Suppressor macrophage treated with lipopolysaccharide for 4 hours (primary cell): Measurements from ENCODE around the gene ATMIN.

Source experiments
- DNase-seq: peaks from one replicate; pipeline ENCODE4 v3.0.0-alpha.2; 2020

ATMIN gene

DNA sequence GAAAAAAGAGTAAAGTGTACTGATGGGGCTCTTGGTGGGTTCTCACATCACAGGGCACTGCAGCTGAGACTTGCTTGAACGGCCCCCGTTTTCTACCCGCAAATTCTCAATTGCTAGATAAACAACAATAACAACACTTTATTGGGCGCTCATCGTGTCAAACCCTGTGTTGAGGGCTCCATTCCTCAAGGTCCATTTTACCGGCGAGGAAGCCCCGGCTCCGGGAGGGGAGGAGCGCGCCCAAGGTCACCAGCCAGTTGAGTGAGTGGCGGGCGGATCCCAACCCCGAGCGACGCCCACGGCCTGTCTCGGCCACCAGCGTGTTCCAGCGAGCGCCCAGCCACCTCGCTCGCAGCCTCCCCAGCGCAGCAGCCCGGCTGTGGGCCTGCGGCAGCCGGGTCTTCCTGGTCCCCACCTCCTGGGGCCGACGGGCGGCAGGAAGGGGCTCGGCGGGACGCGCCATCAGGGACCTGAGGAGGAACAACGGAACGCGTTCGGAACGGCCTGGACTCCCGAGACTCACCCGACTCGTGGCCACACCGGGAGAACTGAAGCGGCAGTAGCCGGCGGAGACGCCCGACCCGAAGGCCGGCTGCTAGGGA, 29.3 kb upstream of the ATMIN start:
- DNase-seq: peak; percentile 84

DNA sequence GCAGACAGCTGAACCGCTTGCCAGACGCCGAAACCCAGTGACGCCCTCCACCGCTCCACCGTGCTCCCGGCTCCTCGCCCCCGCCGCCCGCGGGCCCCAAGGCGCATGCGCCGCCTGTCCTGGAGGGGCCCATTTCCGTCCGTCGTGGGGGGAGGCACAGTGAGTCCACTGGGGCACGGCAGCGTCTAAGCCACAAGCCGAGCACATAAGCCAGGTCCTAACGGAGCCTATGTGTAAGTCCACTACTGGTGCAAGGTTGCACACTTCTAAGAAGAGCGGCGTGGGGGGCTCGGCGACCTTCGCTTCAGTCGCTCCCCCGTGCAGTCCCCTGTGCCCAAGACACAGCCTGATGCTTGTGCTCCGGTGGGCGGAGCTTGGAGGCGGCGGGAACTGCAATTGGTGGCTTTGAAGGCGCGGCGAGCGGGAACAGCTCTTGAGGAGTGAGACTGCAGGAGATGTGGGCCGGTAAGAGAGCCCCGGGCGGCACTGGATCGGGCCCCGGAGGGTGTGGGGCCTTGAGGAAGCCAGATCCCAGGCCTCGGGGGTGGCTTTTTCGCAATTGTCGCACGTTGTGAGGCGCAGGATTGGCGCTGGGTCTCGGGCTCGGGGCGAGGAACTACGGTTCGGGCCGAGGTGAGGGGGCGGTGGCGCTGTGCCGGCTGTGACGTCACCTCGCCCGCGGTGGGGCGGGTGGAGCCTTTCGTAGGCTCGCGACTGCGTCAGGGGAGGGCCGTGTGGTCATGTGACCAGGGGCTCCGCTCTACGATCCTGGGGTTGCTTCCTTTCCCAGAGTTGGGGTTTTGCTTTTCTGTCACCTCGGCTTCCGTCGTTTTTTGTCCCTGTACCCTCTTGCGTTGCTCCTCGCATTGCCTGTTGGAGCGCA, 28.6 kb upstream of the ATMIN start, which contains the start of the genes CENPN and CMC2:
CENPN (plus strand) TSS at position 402 of the 883 bp plus-strand sequence. CDS start 4,726 bp downstream, outside the sequence.
CMC2 (minus strand) TSS at position 73 of the 883 bp plus-strand sequence. CDS start 9,491 bp downstream, outside the sequence.
- DNase-seq: peak; percentile 99

DNA sequence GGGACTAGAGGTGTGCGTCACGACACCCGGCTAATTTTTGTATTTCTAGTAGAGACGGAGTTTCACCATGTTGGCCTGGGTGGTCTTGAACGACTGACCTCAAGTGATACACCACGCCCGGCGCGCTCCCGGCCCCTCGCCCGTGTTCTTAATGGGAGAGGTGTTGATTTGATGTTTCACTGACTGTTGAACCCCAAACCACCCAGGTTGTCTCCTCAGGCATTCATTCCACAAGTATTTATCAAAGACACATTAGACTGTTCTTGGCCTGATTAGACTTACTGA, 27.2 kb upstream of the ATMIN start:
- no peak for DNase-seq

DNA sequence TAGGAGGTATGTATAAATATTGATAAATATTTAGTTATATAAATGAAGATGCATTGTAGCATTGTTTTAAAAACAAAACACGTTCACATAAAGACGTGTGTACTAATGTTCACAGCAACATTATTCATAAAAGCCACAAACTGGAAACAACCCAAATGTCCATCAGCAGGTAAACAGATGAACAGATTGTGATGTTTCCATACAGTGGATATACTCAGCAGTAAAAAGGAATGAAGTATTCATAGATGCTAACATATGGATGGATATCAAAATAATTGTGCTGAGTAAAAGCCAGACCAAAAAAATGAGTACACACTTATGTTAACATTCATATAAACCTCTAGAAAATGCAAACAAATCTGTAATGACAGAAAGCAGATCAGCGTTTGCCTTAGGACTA, 22.7 kb upstream of the ATMIN start:
- DNase-seq: no peak

DNA sequence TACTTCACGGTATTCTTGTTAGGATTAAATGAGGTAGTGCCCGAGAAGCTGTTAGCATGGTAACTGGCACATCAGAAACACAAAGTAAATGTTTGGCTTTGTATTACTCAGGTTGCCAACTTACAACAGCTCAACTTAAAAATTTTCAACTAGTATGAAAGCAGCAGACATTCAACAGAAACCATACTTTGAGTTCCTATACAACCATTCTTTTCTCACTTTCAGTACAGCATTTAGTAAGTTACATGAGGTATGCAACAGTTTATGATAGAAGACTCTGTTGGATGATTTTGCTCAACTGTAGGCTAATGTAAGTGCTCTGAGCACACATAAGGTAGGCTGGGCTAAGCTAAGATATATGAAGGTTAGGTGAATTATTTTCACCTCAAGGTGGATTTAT, 21.0 kb upstream of the ATMIN start:
- DNase-seq: no peak

DNA sequence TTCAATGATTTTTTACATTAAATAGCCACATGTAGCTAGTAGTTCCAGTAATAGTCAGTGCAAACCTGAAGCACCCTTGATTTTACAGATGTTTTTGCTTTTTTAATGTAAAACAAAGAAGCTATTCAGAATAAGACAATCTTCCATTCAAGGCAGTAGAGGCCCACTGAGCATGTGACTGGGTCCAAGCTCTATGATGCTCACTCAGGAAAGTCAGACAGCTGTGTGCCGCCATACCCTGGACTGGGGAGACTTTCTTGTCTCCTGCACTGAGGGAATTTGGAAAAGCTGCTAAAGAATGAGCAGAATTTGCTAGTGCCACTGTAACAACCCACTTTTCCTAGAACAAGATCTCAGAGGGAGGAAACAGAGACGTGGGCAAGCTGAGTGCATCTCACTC, 17.1 kb upstream of the ATMIN start:
- no peak for DNase-seq

DNA sequence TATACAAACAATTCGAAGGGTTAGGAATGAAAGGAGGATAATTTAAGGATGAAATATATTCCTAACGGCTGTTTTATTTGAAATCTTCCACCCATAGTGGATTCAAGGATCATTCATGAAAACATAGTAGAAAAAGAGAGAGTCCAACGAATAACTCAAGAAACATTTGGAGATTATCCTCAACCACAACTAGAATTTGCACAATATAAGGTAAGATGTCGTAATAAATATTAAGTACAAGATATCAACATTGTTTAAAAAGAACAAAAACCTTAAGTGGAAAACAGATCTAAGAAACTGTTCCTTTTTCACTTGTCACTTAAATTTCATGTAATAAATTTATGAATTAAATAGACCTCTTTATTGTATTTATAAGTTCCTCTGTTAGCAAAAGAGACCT, 9.2 kb upstream of the ATMIN start:
- no peak for DNase-seq

DNA sequence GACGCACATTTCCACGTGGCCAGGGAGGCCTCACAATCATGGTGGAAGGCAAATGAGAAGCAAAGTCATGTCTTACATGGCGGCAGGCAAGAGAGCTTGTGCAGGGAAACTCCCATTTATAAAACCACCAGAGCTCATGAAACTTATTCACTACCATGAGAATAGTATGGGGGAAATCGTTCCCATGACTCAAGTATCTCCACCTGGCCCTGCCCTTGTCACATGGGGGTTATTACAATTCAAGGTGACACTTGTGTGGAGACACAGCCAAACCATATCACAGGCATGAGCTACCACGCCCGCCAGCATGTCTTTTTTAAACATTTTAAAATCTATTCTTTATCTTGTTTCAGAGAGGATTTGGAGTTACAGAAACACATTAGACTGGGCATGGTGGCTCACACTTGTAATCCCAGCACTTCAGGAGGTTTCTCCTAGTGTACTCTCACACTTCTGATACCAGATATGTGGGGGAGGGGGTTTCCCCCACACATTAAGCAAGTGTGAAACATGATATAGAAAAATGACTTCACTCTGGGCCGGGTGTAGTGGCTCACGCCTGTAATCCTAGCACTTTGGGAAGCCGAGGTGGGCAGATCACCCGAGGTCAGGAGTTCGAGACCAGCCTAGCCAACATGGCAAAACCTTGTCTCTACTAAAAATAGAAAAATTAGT, 5.6 kb upstream of the ATMIN start:
- DNase-seq: no peak

DNA sequence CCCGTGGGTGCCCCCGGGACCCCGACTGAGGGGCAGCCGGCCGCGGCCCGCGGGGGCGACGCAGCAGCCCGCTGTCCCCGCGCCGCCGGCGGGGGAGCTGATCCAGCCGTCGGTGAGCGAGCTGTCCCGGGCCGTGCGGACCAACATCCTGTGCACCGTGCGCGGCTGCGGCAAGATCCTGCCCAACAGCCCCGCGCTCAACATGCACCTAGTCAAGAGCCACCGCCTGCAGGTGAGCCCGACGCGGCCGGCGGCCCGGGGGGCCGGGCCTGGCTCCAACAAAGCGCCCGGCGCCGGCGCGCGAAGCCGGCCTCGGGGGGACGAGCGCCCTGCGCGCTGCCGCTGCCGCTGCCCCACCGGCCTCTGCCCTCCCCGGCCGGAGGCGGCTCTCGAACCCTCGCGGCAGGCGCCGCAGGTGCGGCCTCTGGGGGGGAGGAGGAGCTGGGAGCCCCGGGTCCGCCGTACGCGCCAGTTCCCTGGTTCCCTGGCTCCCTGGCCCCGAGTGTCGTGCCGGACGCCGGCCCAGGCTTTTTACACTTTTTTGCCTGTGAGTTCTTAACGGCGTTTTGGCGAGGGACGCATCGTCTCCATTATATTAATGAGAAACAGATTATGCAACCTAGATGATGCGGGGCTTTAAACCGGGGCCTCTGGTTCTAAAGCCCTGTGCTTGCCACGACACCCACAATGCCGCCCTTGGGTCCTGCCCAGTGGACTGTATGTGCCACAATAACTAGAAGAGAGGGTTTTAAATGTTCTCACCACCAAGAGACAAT, 521 bp downstream of the ATMIN start:
- DNase-seq: peak; percentile 13

DNA sequence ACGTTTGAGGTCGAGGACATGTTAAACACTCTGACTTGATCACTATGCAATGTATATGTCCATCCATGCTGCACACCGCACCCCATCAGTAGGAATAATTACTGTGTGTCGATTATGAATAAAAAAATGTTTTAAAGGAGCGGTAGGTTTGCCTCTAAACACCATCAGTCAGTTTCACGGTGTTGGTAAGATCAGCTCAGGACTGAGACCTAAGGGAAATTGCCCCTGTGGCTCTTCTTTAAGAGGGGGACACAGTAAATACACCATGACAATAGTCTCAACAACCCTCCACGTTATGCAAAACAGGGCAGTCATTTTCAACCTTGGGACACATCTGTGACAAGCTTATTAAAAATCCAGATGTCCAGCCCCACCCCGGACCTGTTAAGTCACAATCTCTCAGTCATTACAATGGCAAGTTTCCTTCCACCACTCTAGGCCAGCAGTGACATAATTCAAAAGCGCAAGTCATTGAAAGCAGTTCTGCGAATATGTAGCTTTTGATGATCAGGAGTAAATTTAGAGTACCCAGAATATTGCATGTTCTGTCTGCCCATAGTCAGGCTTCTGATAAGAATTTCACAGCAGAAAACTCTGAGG, 1.2 kb downstream of the ATMIN start:
- peak; percentile 56 for DNase-seq

DNA sequence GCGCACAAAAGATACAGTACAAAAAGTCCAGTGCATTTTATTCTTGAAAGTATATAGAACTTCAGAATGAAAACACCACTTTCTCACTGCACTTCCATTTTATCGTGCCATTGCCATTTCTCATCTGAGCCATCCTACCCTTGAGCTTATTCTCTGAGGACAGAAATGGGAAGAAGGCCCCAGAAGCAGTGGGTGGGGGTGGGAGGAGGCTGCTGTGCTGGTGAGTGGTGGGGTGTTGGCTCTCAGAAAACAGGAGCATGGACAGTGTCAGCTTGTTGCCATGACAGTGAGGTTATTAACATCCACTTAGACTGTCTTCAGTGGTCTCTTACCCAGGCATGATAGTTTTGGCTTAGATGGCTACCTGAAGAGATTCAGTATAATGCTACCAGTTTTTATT, 4.5 kb downstream of the ATMIN start:
- DNase-seq: no peak

DNA sequence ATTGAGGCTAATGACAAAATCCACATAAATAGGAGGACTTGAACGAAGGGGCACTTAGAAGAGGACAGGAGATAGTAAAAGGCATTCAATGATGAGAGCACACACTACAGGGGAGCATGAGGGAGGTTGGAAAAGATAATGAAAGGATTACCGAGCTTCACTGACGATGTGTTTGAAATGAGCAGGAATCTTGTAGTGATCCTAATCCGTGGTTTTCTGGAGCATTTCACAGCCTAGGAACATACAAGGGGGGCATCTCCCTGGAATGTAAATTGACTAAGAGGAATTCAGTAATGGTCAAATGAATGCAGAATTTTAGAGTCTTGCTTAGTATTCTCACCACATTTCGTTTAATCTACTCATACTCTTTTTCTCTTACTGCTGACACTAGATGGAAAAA, 5.2 kb downstream of the ATMIN start:
- no peak for DNase-seq

DNA sequence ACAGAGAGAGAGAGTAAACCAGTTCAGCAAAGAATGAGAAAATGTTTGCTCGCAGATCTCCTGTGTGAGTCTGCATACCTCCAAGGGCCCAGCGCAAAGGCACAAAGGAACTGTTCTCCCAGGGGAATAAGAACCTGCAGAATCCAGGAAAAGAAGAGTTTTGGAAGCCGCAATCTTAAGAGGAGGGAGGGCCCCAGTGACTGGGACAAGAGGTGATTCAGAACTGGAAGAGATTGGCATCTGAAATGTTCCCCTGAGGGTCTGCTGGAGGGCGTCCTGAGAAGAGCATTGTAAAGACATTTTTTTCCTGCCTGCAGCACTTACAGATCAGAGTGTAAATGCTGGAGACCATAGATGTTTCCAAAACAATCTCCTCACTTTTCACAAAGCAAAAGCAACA, 6.1 kb downstream of the ATMIN start:
- no peak for DNase-seq

DNA sequence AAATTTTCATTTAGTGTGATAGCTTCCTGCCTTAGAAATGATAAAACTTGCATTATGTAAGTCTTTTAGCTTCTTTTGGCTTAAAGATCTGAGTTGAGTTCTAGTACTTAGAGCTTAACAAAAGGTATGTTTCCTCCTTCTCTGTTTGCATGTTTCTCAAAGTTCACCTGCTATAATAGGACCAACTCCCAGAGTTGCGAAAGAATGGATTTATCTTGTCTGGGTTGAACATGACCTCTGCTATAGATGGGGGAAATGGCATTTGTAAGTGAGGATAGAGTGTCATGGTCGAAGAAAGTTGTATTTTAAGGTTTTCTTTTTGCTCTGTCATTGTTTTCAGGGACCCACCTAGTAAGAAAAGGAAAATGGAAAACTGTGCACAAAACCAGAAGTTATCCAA, 7.2 kb downstream of the ATMIN start:
- DNase-seq: no peak

DNA sequence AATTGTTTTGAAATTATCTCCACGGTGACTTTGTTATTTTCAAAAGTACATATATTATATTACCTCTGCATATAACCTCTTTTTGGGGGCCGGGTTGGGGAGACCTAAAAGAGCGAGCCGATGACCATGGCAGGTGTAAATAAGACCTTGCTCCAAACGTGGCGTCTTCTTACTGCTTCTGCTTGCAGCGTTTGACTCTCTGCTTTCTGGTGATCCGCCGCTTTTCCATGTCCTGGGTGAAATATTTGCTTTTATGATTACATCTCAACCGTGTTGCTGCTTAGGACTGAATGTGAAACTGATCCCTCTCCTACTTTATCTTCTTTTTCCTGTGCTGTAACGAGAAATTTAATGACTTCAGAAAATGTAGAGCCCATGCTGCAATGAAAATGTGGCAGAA, 18.1 kb downstream of the ATMIN start:
- DNase-seq: no peak

DNA sequence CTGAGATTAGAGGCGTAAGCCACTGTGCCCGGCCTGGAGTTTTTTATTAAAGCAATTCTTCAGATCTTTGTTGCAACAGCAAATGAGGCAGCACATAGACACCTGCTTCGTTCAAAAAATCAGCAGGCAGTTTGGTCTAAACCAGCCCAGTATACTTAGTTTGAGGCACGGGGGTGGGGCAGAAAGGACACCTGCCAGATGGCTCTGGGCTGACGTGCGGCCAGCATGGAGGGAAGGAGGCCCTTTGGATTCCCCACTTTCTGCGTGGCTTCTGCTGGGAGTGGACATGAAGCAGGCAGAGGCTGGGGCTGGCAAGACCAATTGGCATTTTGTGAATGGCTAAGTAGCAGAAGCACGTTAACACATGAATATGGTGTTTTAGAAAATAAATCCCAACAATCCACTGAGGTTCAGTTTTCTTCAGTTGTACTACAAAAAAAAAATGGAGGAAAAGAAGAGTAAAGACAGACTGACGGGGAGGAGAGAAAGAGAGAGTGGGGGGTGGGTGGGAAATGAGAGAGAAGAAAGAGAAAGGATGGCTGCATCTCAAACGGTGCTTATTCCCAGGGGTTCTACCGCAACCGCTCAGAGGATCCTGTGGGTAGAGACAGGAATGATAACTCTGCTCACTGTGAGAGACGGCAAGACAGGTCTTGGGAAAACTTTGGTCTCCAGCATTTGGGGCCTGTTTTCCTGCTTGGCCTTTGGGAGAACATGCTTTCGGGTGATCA, 25.1 kb downstream of the ATMIN start:
- no peak for DNase-seq

DNA sequence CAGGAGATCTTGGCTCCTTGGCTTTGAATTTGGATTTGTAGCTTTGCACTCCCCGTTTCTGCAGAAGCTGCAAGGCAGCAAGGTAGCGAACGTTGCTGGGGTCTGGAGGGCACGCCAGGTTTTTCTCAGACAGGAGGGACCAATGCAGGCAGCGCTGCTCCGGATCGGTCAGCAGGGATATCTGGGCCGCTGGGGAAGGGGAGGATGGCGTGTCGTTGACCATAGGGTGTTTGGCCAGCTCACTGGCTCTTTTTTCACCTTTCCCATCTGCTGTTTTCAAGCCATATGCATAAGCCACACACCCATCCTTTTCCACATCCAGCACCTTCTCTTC, 25.6 kb downstream of the ATMIN start:
- DNase-seq: no peak

DNA sequence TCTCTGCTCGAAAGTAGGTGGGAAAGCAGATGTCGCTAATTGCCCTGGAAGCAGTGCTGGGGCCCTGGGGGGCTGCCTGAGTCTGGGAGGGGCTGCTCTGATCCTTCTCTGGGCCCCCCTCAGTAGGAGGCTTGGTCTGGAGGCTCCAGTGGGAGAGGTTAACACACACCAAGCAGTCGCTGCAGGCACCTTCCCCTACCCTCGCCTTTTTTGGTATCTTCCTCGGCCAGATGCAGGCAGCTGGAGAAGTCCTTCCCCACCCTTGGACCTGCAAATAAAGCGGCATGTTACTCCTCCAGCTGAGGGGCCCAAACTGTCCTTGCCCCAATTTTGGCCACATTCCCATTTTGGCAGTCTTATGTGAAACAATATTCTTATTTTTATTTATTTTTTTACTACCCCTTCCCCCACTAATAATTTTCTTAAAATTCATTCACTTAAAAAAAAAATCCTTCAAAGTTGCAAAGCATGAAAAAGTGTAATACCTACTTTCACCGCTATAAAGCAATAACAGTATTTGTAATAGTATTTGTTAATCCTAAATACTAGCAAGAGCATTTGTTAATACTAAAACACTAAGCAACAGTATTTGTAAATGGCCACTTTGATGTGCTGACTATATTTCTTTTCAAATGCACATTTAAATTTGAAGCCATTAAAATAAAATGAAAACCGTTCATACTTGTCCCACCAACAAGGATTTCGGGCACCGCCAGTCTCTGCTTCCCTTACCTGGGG, 26.4 kb downstream of the ATMIN start:
- DNase-seq: no peak

DNA sequence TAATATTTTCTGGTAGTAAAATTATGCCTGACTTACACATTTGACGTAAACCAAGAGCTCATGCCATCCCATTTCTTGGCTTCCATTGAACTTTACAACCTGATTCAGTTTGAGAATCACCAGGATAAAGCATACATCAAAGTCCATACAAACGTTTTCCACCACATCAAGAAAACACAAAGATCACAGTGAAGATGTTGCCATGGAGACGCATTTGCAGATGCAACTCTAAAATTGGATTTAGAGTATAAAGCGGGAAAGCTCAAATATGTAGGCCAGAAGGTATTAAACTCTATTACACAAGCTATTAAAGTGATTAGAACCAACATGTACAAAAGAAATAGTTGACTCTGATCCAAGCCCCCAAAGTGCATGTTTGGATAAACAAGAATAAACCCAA, 31.0 kb downstream of the ATMIN start:
- DNase-seq: no peak

DNA sequence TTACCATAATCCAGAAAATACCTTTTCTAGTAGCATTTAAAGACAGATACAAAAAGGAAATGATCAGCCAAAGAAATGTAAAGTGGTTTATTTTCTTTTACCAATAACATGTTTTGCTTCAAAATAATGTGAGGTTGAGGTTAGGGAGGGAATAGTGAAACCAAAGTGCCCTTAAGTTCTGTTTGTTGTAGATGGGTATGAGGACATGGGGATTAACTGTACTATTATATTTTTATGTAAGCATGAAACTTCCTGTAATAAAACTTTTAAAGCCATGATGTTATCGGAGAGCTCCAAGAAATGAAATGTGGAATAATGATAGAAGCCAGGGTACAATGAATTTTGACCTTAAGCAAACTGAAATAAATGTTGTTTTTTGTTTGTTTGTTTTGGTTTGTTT, 31.5 kb downstream of the ATMIN start:
- DNase-seq: no peak

DNA sequence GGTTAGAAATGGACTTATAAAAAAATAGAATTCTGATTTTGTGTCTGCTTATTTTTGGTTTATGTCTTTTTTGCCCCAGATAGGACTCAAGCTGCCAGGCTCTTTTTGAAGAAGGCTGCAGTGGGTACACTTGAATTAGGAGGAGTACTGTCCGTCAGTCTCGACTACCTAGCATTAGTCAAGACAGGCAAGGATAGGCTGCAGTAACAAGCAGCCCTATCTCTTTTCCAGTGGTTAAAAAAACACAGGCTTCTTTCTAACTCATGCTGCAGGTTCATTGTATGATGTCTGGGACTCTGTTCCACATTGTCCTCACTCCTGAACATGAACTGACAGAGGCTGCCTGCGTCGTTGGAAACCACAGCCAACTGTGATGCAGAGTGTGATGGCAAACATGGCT, 33.4 kb downstream of the ATMIN start:
- no peak for DNase-seq

DNA sequence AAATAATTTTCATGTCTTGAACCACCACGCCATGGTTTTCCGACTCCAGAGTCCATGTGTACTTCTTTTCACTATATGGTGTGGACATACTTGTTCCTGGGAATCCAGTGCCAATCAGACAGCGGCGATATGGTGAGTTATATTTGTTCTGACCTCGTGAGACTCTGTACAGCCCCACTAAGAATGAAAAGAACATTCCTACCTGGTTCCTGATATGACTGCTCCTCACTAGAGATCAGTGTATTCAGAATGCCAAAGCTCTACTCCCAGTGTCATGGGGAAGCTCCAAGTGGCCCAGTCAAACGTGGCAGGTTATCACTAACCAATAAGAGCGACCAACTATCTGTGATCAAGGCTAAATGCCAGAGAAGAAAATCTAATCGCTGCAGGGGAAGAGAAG, 35.3 kb downstream of the ATMIN start:
- no peak for DNase-seq
